SHP77 treated with DMSO at 0.1 percent for 48 hours (cell line): Measurements from ENCODE around the gene NKAIN2.
A peak's percentile ranks its signal among the peaks of the same experiment; 100 is the strongest.
"Not testable (repeated sequence)": the region's sequence is repeated elsewhere in the genome, so short reads cannot be mapped to it uniquely, and the experiment has no call there.

Experiments
- DNase-seq: peaks from one replicate; lab custom pipeline; 2025; lab: John Stamatoyannopoulos, UW

The NKAIN2 gene

GRCh38 chr6:123895806-123896205, 92.1 kb downstream of the NKAIN2 start:
- DNase-seq = no peak

- DNase-seq = no peak
These were observed 93.2 kb downstream of the NKAIN2 start for GRCh38 chr6:123896869-123897268.

DNA sequence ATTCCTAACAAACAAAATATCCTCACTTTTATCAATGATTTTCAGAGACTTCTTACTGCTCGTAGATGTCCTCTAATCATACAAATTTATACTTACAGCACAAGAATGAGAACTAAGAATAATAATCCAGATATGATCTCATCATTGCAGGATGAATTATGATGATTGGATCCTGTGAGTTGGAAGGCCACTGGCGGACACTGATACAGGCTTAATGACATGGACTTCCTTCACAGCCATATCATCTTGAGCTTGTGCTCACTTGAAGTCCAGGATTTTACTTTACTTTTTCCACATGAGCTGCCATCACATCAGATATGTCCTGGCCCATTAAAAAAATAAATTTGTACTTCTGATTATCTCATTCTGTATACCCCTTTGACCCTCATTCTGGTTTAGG, 94.3 kb downstream of the NKAIN2 start:
- no peak for DNase-seq

DNA sequence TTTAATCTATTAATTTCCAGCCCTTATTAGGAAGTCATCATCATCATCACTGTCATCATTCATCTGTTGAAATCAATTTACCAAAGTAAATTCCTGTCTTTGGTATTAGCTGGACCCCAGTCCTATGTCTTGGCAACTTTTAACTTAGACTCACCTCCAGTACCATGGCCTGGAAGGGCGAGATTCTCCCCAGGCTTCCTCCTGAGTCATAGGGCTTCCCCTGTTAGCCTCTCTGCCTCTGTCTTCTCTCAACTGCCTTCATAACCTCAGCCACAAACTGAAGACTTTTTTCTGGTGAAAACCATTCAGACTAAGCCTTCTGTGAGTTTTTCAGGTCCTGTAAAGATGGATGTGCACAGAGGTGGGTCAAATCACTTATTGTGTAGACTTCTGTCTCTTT, 95.0 kb downstream of the NKAIN2 start:
- DNase-seq = no peak

GRCh38 chr6:123899745-123900144, 96.1 kb downstream of the NKAIN2 start:
- no peak for DNase-seq

- no peak for DNase-seq
These were observed 97.8 kb downstream of the NKAIN2 start for GRCh38 chr6:123901436-123901835.

GRCh38 chr6:123902738-123903313, 99.2 kb downstream of the NKAIN2 start:
- DNase-seq = no peak

GRCh38 chr6:123904228-123904627, 100.6 kb downstream of the NKAIN2 start:
- DNase-seq = no peak

DNA sequence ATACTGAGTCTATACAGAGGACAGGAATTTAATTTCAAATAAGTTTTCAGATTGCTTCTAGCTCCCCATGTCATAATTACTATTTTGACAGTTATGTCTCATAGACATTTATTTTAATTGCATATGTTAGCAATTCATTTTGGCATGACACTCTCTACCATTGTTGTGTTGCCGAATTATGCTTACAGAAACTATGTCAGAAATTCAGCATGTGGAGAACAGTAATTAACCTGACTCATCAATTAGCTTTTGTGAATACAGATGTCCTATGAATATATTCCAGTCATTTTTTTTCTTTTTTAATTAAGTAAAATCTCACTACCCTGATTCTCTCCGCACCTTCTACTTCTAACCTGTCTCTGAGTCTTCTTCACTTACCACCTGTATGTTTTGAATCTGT, 105.1 kb downstream of the NKAIN2 start:
- DNase-seq = no peak

DNA sequence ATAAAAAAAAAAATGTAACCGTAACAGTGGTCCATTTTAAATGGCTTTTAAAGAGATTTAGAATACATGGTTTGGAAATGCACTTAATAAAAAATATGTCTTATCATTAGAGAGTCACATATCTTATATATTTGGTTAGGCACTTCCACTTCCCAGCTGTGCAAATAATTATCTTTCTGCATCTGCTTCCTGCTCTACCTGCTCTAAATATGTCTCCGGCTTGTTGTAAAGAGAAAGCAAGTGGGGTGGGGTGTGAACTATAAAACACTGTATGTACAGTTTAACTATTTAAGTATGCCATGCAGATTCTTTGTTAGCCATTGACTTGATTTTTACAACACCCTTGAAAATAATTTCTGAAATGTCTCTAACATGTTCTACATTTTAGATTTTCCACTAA, 106.3 kb downstream of the NKAIN2 start:
- peak; percentile 90 for DNase-seq

GRCh38 chr6:123913863-123914262, 110.2 kb downstream of the NKAIN2 start:
- DNase-seq = no peak

GRCh38 chr6:123923379-123923778, 119.7 kb downstream of the NKAIN2 start:
- not testable (repeated sequence) for DNase-seq

GRCh38 chr6:123925350-123925749, 121.7 kb downstream of the NKAIN2 start:
- no peak for DNase-seq

- no peak for DNase-seq
These were observed 122.3 kb downstream of the NKAIN2 start for GRCh38 chr6:123925842-123926399.

DNA sequence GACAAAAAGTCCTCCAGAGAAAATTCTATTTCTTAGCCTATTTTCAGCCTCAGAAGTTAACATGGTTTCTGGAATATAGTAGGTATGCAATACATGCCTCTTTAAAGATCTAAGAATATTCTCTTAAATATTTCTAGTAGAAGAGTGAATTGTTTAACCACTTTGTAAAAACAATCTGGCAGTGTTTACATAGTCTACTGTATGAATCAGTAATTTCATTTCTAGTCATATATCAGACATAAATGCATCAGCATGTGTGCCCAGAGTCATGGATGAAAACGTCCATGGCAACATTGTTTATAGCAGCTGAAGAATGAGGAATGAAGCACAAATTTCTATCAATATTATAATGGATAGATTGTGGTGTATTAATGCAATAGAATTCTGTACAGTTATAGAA, 124.9 kb downstream of the NKAIN2 start:
- DNase-seq = no peak

DNA sequence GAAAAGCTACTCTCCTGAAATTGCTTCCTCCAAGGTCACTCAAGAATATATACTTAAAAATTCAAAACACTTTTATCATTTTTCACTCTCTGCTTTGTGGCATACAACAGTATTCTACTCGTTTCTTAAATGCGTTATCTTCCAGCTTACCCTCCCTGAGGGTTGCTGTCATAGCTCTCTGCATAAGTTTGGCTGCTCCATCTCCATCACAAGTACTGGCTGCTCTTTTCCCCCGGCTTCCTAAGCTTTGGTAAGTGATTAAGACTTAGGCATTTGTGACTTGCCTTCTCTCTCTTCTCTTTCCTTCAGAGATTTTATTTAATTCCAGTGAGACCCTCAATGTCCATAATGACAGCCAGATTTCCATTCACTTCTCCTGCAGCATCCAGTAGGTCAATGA, 128.3 kb downstream of the NKAIN2 start:
- no peak for DNase-seq

- no peak for DNase-seq
These were observed 136.9 kb downstream of the NKAIN2 start for GRCh38 chr6:123940551-123940950.

DNA sequence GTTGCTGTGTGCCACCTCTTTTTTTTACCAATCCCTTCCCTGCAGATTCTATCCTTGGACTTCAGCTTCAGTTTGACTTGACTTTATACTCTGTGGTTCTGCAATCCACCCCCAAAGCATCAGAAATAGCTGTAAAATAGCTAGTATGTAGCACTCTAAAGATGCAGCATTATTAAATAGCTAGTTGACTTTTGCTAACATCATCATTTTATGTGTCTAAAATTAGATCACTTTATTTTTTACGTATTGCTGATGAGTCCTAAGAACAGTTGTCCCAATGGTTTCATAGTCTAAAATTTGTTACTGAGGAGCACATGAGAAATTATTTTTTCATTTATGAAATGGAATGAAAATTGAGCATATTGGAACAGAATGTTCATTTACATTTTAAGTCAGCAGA, 138.2 kb downstream of the NKAIN2 start:
- no peak for DNase-seq

GRCh38 chr6:123945386-123945785, 141.7 kb downstream of the NKAIN2 start:
- no peak for DNase-seq

GRCh38 chr6:123953920-123954319, 150.3 kb downstream of the NKAIN2 start:
- DNase-seq = no peak

DNA sequence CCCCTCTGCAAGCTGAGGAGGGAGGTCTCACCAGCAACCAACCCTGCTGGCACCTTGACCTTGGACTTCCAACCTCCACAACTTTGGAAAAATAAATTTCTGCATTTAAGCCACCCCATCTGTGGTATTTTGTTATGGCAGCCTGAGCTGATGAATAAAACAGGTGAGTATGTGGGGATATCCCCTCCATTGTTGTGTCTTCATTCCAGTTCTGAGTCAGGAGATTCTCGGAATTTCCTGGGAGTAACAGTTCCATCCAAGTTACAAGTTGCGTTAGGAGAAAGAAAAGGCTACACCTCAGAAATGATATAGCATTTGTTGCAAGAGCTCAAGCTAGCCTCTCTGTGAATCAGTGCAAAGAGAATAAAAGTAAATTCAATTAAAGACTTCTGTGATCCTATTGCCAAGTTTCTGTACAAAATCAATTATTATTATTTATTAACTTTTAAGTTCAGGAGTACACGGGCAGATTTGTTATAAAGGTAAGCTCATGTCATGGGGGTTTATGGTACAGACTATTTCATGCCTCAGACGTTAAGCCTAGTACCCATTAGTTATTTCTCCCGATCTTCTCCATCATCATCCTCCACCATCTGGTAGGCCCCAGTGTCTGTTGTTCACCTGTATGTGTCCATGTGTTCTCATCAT, 153.0 kb downstream of the NKAIN2 start:
- no peak for DNase-seq

DNA sequence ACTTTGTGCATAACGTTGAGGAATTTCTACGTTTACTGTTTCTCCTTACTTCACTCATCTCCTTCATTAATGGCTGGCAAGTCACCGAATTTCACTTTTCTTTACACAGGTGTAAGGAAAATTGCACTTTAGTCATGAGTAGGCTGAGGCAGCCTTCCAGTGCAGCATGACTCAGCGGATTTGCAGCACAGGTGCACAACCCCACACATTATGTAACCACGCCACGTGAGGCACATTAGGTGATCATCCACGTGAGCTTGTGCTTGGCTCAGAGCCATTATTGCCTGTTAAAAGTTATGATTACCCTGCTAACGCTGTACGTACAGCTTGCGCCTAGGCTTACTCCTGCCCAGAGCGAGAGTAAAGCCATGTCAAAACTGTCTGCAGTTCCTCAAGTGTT, 158.8 kb downstream of the NKAIN2 start:
- DNase-seq = peak; percentile 94

- DNase-seq = no peak
These were observed 162.2 kb downstream of the NKAIN2 start for GRCh38 chr6:123965894-123966293.

DNA sequence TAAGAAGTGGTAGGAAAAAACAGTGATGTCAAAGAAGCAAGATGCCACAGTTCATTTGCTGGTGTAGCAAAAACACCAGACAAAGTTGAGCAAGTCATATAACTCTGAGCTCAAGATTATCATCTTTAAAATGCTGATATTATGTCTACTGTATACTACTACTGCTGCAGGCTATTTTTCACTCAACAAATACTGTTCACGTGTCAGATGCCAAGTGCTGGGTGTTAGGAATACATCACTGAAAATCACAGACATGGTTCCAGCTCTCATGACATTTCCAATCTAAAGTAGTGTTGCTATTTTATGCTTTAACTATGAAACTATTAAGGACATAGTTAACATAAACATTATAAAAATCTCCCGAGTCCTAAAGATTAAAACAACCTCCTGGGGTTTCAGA, 163.0 kb downstream of the NKAIN2 start:
- no peak for DNase-seq
